DOHH2 (cell line): ENCODE data around the gene BTG1.

Experiments
- EZH2phosphoT487 ChIP-seq: fragments of 200-600 bp; sonication (generic); IDR thresholded peaks from 2 replicates; pipeline ENCODE4 v1.6.1; 2017; ENCODE audit warnings: borderline replicate concordance, mild to moderate bottlenecking, antibody characterized with exemption, low read length, moderate library complexity, mixed read lengths
- TF ChIP-seq, protein P1 (sequence below): fragments of 200-600 bp; sonication (generic); IDR thresholded peaks from one replicate; pipeline ENCODE4 v1.5.1; 2014; ENCODE audit warnings: antibody characterized with exemption, mild to moderate bottlenecking, low read depth, low read length; ENCODE audit not compliant: poor library complexity, severe bottlenecking

DNA sequence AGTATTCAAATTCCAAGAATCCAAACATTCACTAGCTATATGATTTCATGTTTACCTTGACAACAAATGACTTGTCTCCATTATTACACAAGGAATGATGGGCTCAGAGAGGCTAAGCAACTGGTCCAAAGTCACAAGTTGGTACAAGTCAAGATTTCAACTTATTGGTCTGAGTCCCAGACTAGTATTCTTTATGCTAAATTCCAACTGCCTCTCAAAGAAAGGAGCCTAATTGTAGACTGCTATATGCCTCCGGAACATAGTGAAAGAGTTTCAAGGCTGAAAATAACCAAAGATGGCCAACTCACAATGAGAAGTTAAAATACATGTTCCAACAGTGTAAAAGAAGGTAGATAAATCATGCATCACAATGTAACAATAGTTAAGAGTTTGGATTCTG is 7.5 kb downstream of the BTG1 start:
- TF ChIP-seq, protein P1, sequence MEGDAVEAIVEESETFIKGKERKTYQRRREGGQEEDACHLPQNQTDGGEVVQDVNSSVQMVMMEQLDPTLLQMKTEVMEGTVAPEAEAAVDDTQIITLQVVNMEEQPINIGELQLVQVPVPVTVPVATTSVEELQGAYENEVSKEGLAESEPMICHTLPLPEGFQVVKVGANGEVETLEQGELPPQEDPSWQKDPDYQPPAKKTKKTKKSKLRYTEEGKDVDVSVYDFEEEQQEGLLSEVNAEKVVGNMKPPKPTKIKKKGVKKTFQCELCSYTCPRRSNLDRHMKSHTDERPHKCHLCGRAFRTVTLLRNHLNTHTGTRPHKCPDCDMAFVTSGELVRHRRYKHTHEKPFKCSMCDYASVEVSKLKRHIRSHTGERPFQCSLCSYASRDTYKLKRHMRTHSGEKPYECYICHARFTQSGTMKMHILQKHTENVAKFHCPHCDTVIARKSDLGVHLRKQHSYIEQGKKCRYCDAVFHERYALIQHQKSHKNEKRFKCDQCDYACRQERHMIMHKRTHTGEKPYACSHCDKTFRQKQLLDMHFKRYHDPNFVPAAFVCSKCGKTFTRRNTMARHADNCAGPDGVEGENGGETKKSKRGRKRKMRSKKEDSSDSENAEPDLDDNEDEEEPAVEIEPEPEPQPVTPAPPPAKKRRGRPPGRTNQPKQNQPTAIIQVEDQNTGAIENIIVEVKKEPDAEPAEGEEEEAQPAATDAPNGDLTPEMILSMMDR: no peak
- TF ChIP-seq EZH2phosphoT487: no peak
